ENCODE results near the gene IGF2BP1. TPM values are rescaled to one million over a fixed set of nuclear protein-coding genes. Genes with fewer than 3 reads are reported as not detected.

Gene IGF2BP1
- total RNA-seq (2014; rRNA removed; shearing (Covaris generic)) = not detected in 2 replicates

GRCh38 chr17:48997103-48997826 is at the start of gene IGF2BP1:
Gene IGF2BP1 (plus strand): TSS chr17:48997385. CDS start chr17:48997746, 361 bp downstream.
- no peak for DNase-seq (ENCODE audit: low spot score)

GRCh38 chr17:48951572-48951971 is 45.6 kb upstream of the IGF2BP1 start:
- no peak for DNase-seq (ENCODE audit: low spot score)

GRCh38 chr17:48952904-48953303 is 44.3 kb upstream of the IGF2BP1 start:
- DNase-seq (ENCODE audit: low spot score) = no peak

- peak; percentile 56 for DNase-seq (ENCODE audit: low spot score)
These were observed 42.9 kb upstream of the IGF2BP1 start for GRCh38 chr17:48954300-48954755.

- no peak for DNase-seq (ENCODE audit: low spot score)
These were observed 36.2 kb upstream of the IGF2BP1 start for GRCh38 chr17:48960834-48961515.

- DNase-seq (ENCODE audit: low spot score) = no peak
These were observed 35.5 kb upstream of the IGF2BP1 start for GRCh38 chr17:48961516-48962233.

- DNase-seq (ENCODE audit: low spot score) = peak; percentile 36
These were observed 27.0 kb upstream of the IGF2BP1 start for GRCh38 chr17:48970224-48970623.

GRCh38 chr17:48970865-48971687 is 26.1 kb upstream of the IGF2BP1 start:
- DNase-seq (ENCODE audit: low spot score) = no peak

GRCh38 chr17:48972749-48973097 is 24.5 kb upstream of the IGF2BP1 start:
- DNase-seq (ENCODE audit: low spot score) = no peak

GRCh38 chr17:48973806-48974205 is 23.4 kb upstream of the IGF2BP1 start:
- DNase-seq (ENCODE audit: low spot score) = no peak

- no peak for DNase-seq (ENCODE audit: low spot score)
These were observed 15.2 kb upstream of the IGF2BP1 start for GRCh38 chr17:48981927-48982539.

GRCh38 chr17:48985436-48986245 is 11.5 kb upstream of the IGF2BP1 start:
- DNase-seq (ENCODE audit: low spot score) = no peak

- no peak for DNase-seq (ENCODE audit: low spot score)
These were observed 8.1 kb upstream of the IGF2BP1 start for GRCh38 chr17:48989100-48989499.

GRCh38 chr17:48990882-48991357 is 6.3 kb upstream of the IGF2BP1 start:
- DNase-seq (ENCODE audit: low spot score) = no peak

- no peak for DNase-seq (ENCODE audit: low spot score)
These were observed 4.7 kb upstream of the IGF2BP1 start for GRCh38 chr17:48992444-48992843.

- no peak for DNase-seq (ENCODE audit: low spot score)
These were observed 3.9 kb upstream of the IGF2BP1 start for GRCh38 chr17:48993305-48993704.

GRCh38 chr17:48993951-48994350 is 3.2 kb upstream of the IGF2BP1 start:
- DNase-seq (ENCODE audit: low spot score) = no peak

GRCh38 chr17:48994549-48995303 is 2.5 kb upstream of the IGF2BP1 start:
- DNase-seq (ENCODE audit: low spot score) = no peak

GRCh38 chr17:48995304-48995973 is 1.7 kb upstream of the IGF2BP1 start:
- DNase-seq (ENCODE audit: low spot score) = no peak

Data from HT-29 (cell line).